Hepatocyte (in vitro differentiated cells): ENCODE results near the gene PEAR1.
"Not testable (repeated sequence)": the region's sequence is repeated elsewhere in the genome, so short reads cannot be mapped to it uniquely, and the experiment has no call there.

Experiments used
- EZH2 ChIP-seq: fragments of 200-600 bp; sonication (generic); IDR thresholded peaks from 2 replicates; pipeline ENCODE4 v1.6.1; 2016; ENCODE audit warnings: antibody characterized with exemption, mild to moderate bottlenecking, borderline replicate concordance
- TF ChIP-seq, protein P1 (sequence below): fragments of 200-600 bp; sonication (generic); IDR thresholded peaks from 2 replicates; pipeline ENCODE4 v1.5.1; 2016; ENCODE audit warnings: antibody characterized with exemption, mild to moderate bottlenecking; ENCODE audit not compliant: poor library complexity

- TF ChIP-seq, protein P1, sequence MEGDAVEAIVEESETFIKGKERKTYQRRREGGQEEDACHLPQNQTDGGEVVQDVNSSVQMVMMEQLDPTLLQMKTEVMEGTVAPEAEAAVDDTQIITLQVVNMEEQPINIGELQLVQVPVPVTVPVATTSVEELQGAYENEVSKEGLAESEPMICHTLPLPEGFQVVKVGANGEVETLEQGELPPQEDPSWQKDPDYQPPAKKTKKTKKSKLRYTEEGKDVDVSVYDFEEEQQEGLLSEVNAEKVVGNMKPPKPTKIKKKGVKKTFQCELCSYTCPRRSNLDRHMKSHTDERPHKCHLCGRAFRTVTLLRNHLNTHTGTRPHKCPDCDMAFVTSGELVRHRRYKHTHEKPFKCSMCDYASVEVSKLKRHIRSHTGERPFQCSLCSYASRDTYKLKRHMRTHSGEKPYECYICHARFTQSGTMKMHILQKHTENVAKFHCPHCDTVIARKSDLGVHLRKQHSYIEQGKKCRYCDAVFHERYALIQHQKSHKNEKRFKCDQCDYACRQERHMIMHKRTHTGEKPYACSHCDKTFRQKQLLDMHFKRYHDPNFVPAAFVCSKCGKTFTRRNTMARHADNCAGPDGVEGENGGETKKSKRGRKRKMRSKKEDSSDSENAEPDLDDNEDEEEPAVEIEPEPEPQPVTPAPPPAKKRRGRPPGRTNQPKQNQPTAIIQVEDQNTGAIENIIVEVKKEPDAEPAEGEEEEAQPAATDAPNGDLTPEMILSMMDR = not testable (repeated sequence)
- TF ChIP-seq EZH2 = not testable (repeated sequence)
Observed at GRCh38 chr1:156926695-156927094, 33.2 kb downstream of the PEAR1 start.
